Neural progenitor cell (in vitro differentiated cells): ENCODE measurements around the gene SLC6A7. TPM values are rescaled to one million over a fixed set of nuclear protein-coding genes. Genes with fewer than 3 reads are reported as not detected.

Experiments
- DNase-seq: peaks from one replicate; pipeline ENCODE4 v3.0.0-alpha.2; 2016; ENCODE audit warnings: low spot score
- H2AFZ ChIP-seq: fragments of 200-600 bp; sonication (generic); replicated peaks from 2 replicates; pipeline ENCODE4 v1.6.1; 2016; ENCODE audit warnings: antibody characterized with exemption
- H3F3A ChIP-seq: fragments of 200-600 bp; sonication (generic); 2 replicates; pipeline ENCODE4 v1.6.1; 2016; ENCODE audit warnings: antibody characterized with exemption, low read depth
- H3K27ac ChIP-seq: fragments of 200-600 bp; sonication (generic); 2 replicates; pipeline ENCODE4 v1.5.1; 2016; ENCODE audit warnings: mild to moderate bottlenecking
- H3K27me3 ChIP-seq: fragments of 200-600 bp; sonication (generic); 2 replicates; pipeline ENCODE4 v1.6.1; 2016; ENCODE audit warnings: mild to moderate bottlenecking, moderate library complexity
- H3K36me3 ChIP-seq: fragments of 200-600 bp; sonication (generic); 2 replicates; pipeline ENCODE4 v1.5.1; 2016
- H3K4me1 ChIP-seq: fragments of 200-600 bp; sonication (generic); 2 replicates; pipeline ENCODE4 v1.6.1; 2016; ENCODE audit warnings: mixed run types
- H3K4me2 ChIP-seq: fragments of 200-600 bp; sonication (generic); 2 replicates; pipeline ENCODE4 v1.6.1; 2016
- H3K4me3 ChIP-seq: fragments of 200-600 bp; sonication (generic); 2 replicates; pipeline ENCODE4 v1.5.1; 2016
- H3K79me2 ChIP-seq: fragments of 200-600 bp; sonication (generic); 2 replicates; pipeline ENCODE4 v1.6.1; 2016; ENCODE audit warnings: low read depth
- H3K9ac ChIP-seq: fragments of 200-600 bp; sonication (generic); 2 replicates; pipeline ENCODE4 v1.6.1; 2016
- H3K9me3 ChIP-seq: fragments of 200-600 bp; sonication (generic); 2 replicates; pipeline ENCODE4 v1.5.1; 2016; ENCODE audit warnings: low read depth
- H4K20me1 ChIP-seq: fragments of 200-600 bp; sonication (generic); 2 replicates; pipeline ENCODE4 v1.6.1; 2016; ENCODE audit warnings: low read depth
- H3K27ac Mint-ChIP-seq: 3 replicates; pipeline ENCODE4 v1.8.0; 2021; ENCODE audit warnings: mixed read lengths
- H3K27me3 Mint-ChIP-seq: 2 replicates; pipeline ENCODE4 v1.8.0; 2022; ENCODE audit warnings: low read depth, mild to moderate bottlenecking, inconsistent platforms, moderate library complexity, mixed read lengths; ENCODE audit not compliant: insufficient read depth
- H3K36me3 Mint-ChIP-seq: 3 replicates; pipeline ENCODE4 v1.8.0; 2021; ENCODE audit warnings: mixed read lengths
- H3K4me1 Mint-ChIP-seq: 3 replicates; pipeline ENCODE4 v1.8.0; 2021; ENCODE audit warnings: mixed read lengths
- H3K4me3 Mint-ChIP-seq: 3 replicates; pipeline ENCODE4 v1.8.0; 2021; ENCODE audit warnings: mild to moderate bottlenecking, moderate library complexity, mixed read lengths
- H3K9me3 Mint-ChIP-seq: 3 replicates; pipeline ENCODE4 v1.8.0; 2020; ENCODE audit warnings: mixed read lengths
- EZH2 ChIP-seq: fragments of 200-600 bp; sonication (generic); IDR thresholded peaks from 2 replicates; pipeline ENCODE4 v1.6.1; 2017; ENCODE audit warnings: antibody characterized with exemption, mild to moderate bottlenecking, moderate library complexity
- EZH2phosphoT487 ChIP-seq: fragments of 200-600 bp; sonication (generic); IDR thresholded peaks from 2 replicates; pipeline ENCODE4 v1.6.1; 2017; ENCODE audit warnings: antibody characterized with exemption
- total RNA-seq: library from RNA; depleted of rRNA; stranded (reverse); fragments of >200 nt; gene quantifications from 2 replicates; pipeline ENCODE4 v1.2.3, GENCODE V29; 2015; ENCODE audit warnings: low replicate concordance
- TF ChIP-seq, protein P1 (sequence below): fragments of 200-600 bp; sonication (generic); IDR thresholded peaks from 2 replicates; pipeline ENCODE4 v1.5.1; 2017; ENCODE audit warnings: antibody characterized with exemption, mild to moderate bottlenecking

Gene SLC6A7
- total RNA-seq, 1 donor from 2014 or later = not detected

GRCh38 chr5:150227036-150227435 lies 37.2 kb downstream of the SLC6A7 start:
- no peaks in the 10 kb centered on the region for H3F3A ChIP-seq
- peaks cover 4% of the 10 kb centered on the region for H3K27me3 Mint-ChIP-seq
- H3K27me3 ChIP-seq = no peaks in the 10 kb centered on the region
- H3K27ac Mint-ChIP-seq = peak overlapping the region; percentile 33
- H3K9ac ChIP-seq = no peak overlapping the region
- H3K79me2 ChIP-seq = no peaks in the 10 kb centered on the region
- TF ChIP-seq, protein P1, sequence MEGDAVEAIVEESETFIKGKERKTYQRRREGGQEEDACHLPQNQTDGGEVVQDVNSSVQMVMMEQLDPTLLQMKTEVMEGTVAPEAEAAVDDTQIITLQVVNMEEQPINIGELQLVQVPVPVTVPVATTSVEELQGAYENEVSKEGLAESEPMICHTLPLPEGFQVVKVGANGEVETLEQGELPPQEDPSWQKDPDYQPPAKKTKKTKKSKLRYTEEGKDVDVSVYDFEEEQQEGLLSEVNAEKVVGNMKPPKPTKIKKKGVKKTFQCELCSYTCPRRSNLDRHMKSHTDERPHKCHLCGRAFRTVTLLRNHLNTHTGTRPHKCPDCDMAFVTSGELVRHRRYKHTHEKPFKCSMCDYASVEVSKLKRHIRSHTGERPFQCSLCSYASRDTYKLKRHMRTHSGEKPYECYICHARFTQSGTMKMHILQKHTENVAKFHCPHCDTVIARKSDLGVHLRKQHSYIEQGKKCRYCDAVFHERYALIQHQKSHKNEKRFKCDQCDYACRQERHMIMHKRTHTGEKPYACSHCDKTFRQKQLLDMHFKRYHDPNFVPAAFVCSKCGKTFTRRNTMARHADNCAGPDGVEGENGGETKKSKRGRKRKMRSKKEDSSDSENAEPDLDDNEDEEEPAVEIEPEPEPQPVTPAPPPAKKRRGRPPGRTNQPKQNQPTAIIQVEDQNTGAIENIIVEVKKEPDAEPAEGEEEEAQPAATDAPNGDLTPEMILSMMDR = no peak
- TF ChIP-seq EZH2 = no peak
- no peak for TF ChIP-seq EZH2phosphoT487
- peaks cover 20% of the 10 kb centered on the region for H3K4me1 Mint-ChIP-seq
- no peaks in the 10 kb centered on the region for H3K4me1 ChIP-seq
- no peak overlapping the region for H3K4me3 ChIP-seq
- no peak for DNase-seq
- no peaks in the 10 kb centered on the region for H3K9me3 Mint-ChIP-seq
- H4K20me1 ChIP-seq = no peaks in the 10 kb centered on the region
- H3K27ac ChIP-seq = no peak overlapping the region
- H3K9me3 ChIP-seq = no peaks in the 10 kb centered on the region
- no peak overlapping the region for H3K4me3 Mint-ChIP-seq
- no peak overlapping the region for H2AFZ ChIP-seq
- no peak overlapping the region for H3K4me2 ChIP-seq
- no peaks in the 10 kb centered on the region for H3K36me3 ChIP-seq
- H3K36me3 Mint-ChIP-seq = peaks cover 4% of the 10 kb centered on the region

GRCh38 chr5:150227606-150228273 lies 37.9 kb downstream of the SLC6A7 start:
- no peaks in the 10 kb centered on the region for H4K20me1 ChIP-seq
- no peak overlapping the region for H3K4me3 Mint-ChIP-seq
- no peak overlapping the region for H3K4me3 ChIP-seq
- no peaks in the 10 kb centered on the region for H3K27me3 ChIP-seq
- peaks cover 20% of the 10 kb centered on the region for H3K4me1 Mint-ChIP-seq
- H3F3A ChIP-seq = no peaks in the 10 kb centered on the region
- no peak overlapping the region for H3K4me2 ChIP-seq
- no peak overlapping the region for H3K9ac ChIP-seq
- no peaks in the 10 kb centered on the region for H3K9me3 Mint-ChIP-seq
- no peaks in the 10 kb centered on the region for H3K9me3 ChIP-seq
- H3K27ac Mint-ChIP-seq = no peak overlapping the region
- no peak for DNase-seq
- peaks cover 4% of the 10 kb centered on the region for H3K36me3 Mint-ChIP-seq
- no peak overlapping the region for H3K27ac ChIP-seq
- no peak overlapping the region for H2AFZ ChIP-seq
- no peaks in the 10 kb centered on the region for H3K79me2 ChIP-seq
- H3K36me3 ChIP-seq = no peaks in the 10 kb centered on the region
- TF ChIP-seq EZH2 = no peak
- TF ChIP-seq, protein P1 = no peak
- no peak for TF ChIP-seq EZH2phosphoT487
- H3K27me3 Mint-ChIP-seq = peaks cover 4% of the 10 kb centered on the region
- no peaks in the 10 kb centered on the region for H3K4me1 ChIP-seq

GRCh38 chr5:150229571-150229970 lies 39.7 kb downstream of the SLC6A7 start:
- Mint-ChIP-seq H3K27me3 (peaks cover 4% of the 10 kb centered on the region), H3K4me1 (peaks cover 17% of the 10 kb centered on the region), H3K4me3 (no peak overlapping the region), H3K36me3 (peaks cover 4% of the 10 kb centered on the region), H3K27ac (no peak overlapping the region), H3K9me3 (no peaks in the 10 kb centered on the region)
- H2AFZ ChIP-seq = no peak overlapping the region
- H3K4me1 ChIP-seq = no peaks in the 10 kb centered on the region
- H3K27ac ChIP-seq = no peak overlapping the region
- no peak for DNase-seq
- H3K27me3 ChIP-seq = no peaks in the 10 kb centered on the region
- no peak overlapping the region for H3K9ac ChIP-seq
- no peak overlapping the region for H3K4me3 ChIP-seq
- no peaks in the 10 kb centered on the region for H3F3A ChIP-seq
- TF ChIP-seq, protein P1 = no peak
- TF ChIP-seq EZH2 (no peak), EZH2phosphoT487 (no peak)
- H3K36me3 ChIP-seq = no peaks in the 10 kb centered on the region
- H3K79me2 ChIP-seq = no peaks in the 10 kb centered on the region
- no peak overlapping the region for H3K4me2 ChIP-seq
- no peaks in the 10 kb centered on the region for H3K9me3 ChIP-seq
- no peaks in the 10 kb centered on the region for H4K20me1 ChIP-seq
